Astrocyte of the cerebellum (primary cell): ENCODE measurements around the gene ALDH1L1.

Experiments used
- DNase-seq: peaks from one replicate; pipeline ENCODE4 v3.0.0-alpha.2; 2011; ENCODE audit warnings: low read depth
- H3K4me3 ChIP-seq: 2 replicates; pipeline ENCODE4 v1.5.1; 2011; ENCODE audit warnings: mild to moderate bottlenecking, low read depth, low read length, moderate library complexity
- in situ Hi-C: cut with HindIII; loops from 2 replicates; pipeline ENCODE4 v1.10.0; 2017; ENCODE audit warnings: low sequenced_read_pairs
- TF ChIP-seq, protein P1 (sequence below): IDR thresholded peaks from 2 replicates; pipeline ENCODE4 v1.5.1; 2012; ENCODE audit warnings: low read length, low read depth, moderate library complexity, mild to moderate bottlenecking; ENCODE audit errors: missing control alignments

Gene ALDH1L1

DNA sequence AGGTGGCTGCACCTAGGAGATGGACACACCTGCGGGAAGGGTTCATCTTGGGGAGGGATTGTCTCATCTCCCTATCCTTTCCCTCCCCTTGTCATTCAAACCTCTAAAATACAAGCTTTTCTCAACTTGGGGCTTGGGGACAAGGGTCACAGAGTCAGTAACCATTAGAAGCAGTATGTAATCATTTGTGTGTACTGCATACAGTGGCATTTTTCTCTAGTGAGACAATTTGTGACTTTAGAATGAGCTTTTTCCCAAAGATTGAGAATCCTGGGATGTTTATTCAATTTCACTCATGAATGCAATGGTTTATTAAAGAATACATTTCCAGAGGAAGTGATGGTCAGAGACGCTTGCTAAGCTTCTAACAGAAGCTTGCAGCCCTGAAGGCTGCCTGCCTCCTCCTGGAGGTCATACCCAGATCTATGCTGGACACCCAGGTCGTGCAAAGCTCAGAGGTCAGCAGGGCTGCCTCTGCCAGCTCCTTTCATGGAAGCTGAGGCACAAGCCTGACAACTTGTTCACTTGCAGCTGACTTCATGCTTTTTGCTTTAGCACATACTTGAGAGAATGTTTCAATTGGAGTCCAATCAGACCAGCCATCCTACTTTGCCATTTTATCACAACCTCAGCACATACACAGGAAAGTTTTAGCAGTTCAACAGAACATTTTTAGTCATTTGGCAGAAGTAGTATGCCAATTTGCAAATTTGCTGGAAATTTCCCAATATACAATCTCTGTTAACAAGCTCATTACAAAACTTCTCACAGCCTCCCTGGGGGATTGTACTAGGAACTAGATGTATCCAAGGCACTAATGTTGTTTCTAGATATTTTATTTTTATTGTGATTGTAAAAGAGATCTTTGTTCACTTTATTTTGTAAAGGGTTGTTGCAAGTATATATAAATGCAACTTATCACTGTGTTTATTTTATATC lies 25.6 kb upstream of the ALDH1L1 start:
- no peak overlapping the region for H3K4me3 ChIP-seq
- in situ Hi-C loops, result loop anchor here (5.0 kb wide), 1 partner anchor 106 kb away; no protein-coding TSS in a partner anchor
- TF ChIP-seq, protein P1, sequence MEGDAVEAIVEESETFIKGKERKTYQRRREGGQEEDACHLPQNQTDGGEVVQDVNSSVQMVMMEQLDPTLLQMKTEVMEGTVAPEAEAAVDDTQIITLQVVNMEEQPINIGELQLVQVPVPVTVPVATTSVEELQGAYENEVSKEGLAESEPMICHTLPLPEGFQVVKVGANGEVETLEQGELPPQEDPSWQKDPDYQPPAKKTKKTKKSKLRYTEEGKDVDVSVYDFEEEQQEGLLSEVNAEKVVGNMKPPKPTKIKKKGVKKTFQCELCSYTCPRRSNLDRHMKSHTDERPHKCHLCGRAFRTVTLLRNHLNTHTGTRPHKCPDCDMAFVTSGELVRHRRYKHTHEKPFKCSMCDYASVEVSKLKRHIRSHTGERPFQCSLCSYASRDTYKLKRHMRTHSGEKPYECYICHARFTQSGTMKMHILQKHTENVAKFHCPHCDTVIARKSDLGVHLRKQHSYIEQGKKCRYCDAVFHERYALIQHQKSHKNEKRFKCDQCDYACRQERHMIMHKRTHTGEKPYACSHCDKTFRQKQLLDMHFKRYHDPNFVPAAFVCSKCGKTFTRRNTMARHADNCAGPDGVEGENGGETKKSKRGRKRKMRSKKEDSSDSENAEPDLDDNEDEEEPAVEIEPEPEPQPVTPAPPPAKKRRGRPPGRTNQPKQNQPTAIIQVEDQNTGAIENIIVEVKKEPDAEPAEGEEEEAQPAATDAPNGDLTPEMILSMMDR, result no peak
- no peak for DNase-seq

DNA sequence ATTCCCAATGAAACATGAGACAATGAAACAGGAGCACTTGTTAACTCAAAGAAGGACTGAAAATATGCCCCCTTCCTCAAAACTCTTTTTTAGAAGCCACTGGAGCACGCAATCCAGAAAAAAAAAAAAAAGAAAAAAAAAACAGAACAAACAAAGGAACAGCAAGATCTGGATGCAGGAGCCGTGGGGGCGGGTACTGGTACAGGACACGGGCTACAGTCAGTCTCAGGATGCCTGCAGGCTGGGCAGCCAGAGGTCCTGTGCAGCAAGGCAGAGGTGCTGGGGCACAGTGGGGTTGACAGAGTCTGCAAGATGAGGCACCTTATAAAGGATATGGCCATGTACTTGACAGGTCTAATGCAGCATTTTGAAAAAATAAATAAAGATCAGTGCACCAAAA lies 22.3 kb upstream of the ALDH1L1 start:
- H3K4me3 ChIP-seq, result no peak overlapping the region
- no peak for DNase-seq
- in situ Hi-C loops, result no loop called here
- TF ChIP-seq, protein P1, result no peak

DNA sequence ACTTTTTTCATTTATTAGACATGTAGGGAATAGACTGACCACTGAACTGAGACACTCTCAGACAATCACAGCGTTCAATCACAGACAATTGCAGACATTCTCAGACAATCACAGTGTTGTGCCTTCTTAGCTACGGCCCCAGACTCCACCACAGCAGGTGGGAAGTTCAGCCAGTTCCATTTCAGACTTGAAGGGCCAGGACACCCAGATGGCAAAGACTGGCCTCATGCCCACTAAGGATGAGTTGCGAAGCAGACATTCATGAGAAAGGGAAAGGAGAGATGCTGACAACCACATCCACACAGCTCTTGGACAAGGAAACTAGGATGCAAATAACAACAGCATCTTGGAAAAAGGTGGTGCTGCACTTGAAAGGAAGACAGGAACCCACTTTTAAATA lies 21.9 kb upstream of the ALDH1L1 start:
- in situ Hi-C loops, result no loop called here
- no peak for DNase-seq
- TF ChIP-seq, protein P1, result no peak

DNA sequence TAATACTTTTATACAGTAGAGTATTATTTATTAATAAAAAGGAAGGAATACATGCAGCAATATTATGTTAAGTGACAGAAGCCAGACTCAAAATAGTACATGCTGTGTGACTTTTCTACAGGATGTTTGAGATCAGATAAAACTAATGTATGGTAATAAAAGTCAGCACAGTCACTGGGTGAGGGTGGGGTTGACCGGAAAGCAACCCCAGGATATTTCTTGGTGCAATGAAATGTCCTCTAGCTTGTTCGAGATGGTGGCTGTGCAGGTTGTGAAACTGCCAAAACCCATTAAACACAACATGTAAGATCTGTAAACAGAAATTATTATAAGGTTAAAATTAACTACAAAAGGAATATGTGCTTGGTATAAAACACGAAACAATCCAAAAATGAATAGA lies 20.8 kb upstream of the ALDH1L1 start:
- TF ChIP-seq, protein P1, result no peak
- no peak overlapping the region for H3K4me3 ChIP-seq
- in situ Hi-C loops, result no loop called here
- no peak for DNase-seq

More for the DNA sequence above, 21.9 kb upstream of the ALDH1L1 start:
- H3K4me3 ChIP-seq, result no peak overlapping the region

DNA sequence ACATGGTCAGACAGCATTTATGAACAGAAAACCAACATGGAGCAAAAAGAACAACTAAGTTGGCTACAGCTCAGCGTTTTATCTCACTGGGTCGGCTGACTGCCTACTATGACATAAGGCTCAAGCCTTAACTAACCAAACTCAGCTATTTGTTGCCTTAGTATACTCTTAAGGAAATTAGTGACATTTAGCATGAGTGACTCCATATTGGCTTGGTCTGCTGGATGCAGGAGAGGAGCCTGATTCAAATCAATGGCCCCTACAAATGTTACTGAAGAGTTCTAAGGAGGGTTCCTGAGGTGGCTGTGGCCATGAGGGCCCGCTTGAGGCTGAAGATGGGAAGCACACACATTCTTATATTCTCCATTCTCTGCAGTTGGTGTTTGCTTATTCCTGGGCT lies 20.1 kb upstream of the ALDH1L1 start:
- H3K4me3 ChIP-seq, result no peak overlapping the region
- in situ Hi-C loops, result no loop called here
- no peak for DNase-seq
- TF ChIP-seq, protein P1, result no peak

DNA sequence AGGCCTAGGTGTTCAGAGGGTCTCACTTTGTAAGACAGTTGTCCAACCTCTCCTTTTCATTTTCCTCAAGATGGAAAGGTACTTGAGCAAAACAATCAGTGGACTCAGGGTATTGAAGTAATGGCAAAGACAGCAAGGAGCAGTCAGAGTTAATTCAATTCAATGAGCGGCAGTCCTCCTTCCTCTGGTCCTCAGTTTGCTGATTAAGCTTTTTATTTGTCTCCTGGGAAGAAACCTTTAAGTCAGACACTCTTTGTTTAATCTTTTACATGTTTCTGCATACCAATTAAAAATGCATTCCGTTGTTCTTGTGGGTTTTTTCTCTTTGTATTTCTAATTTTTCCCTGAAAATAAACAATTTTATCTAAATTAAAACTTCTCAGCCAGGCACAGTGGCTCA lies 18.9 kb upstream of the ALDH1L1 start:
- no peak overlapping the region for H3K4me3 ChIP-seq
- TF ChIP-seq, protein P1, result no peak
- no peak for DNase-seq
- in situ Hi-C loops, result no loop called here
